Measurements from ENCODE around the gene DDIT4. TPM values are rescaled to one million over a fixed set of nuclear protein-coding genes. Genes with fewer than 3 reads are reported as not detected.

Gene DDIT4
- total and polyA plus RNA-seq, 2 experiments from 2014 or later, result 114 to 136 TPM

DNA sequence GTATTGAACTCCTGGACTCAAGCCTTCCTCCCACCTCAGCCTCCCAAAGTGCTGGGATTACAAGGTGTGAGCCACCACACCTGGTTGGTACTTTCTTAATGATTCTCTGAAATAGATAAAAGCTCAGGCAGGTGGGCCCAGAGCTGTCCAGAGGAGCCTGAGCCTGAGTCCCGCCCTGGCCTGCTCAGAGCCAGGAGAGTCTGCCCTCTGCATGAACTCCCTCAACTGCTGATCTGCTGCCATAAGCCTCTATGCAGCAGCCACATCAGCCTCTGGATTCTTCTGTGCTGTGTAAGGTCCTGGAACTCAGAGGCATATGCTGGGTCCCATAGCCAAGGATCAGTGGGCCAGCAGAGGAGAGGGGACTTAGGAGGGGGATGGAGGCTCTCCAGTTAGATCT, 23.1 kb upstream of the DDIT4 start:
- Histone ChIP-seq H3K79me2 (replicated peaks; ENCODE audit: insufficient read depth) (no peaks in the 10 kb centered on the region), H3K36me3 (ENCODE audit: insufficient read depth) (no peaks in the 10 kb centered on the region), H3K9me2 (ENCODE audit: insufficient read depth) (peaks cover 6% of the 10 kb centered on the region; the same call in 1 of the 2 replicates), H3K4me1 (ENCODE audit: insufficient read depth) (peaks cover 28% of the 10 kb centered on the region), H3F3A (replicated peaks; ENCODE audit: low read depth) (peaks cover 3% of the 10 kb centered on the region; the same call in 1 of the 2 replicates), H2AFZ (no peak overlapping the region), H4K20me1 (replicated peaks; ENCODE audit: insufficient read depth) (no peaks in the 10 kb centered on the region), H3K27ac (ENCODE audit: low read depth) (no peak overlapping the region), H3K4me3 (no peak overlapping the region), H3K27me3 (ENCODE audit: insufficient read depth) (no peaks in the 10 kb centered on the region), H3K4me2 (no peak overlapping the region)
- Mint-ChIP-seq H3K36me3 (ENCODE audit: low read depth) (no peaks in the 10 kb centered on the region), H3K27me3 (ENCODE audit: insufficient read depth, low read depth, poor library complexity) (peaks cover 18% of the 10 kb centered on the region), H3K9me3 (no peaks in the 10 kb centered on the region), H3K4me1 (peaks cover 27% of the 10 kb centered on the region), H3K27ac (no peak overlapping the region), H3K4me3 (no peak overlapping the region)
- ATAC-seq, result no peak
- TF ChIP-seq CREB1 (CRISPR knock-in tag; IDR thresholded peaks at IDR 0.05; ENCODE audit: low read depth) (no peak), EZH2 (IDR thresholded peaks at IDR 0.05; ENCODE audit: low read depth, unreplicated experiment) (no peak), ZNF114 (CRISPR knock-in tag; IDR thresholded peaks at IDR 0.05) (no peak), POLR2AphosphoS5 (IDR thresholded peaks at IDR 0.05; ENCODE audit: low read depth) (no peak), ZNF462 (CRISPR knock-in tag; IDR thresholded peaks at IDR 0.05) (no peak), NANOG (IDR thresholded peaks at IDR 0.05; ENCODE audit: borderline replicate concordance) (no peak), EZH2phosphoT487 (IDR thresholded peaks at IDR 0.05; ENCODE audit: unreplicated experiment) (no peak), ZNF331 (CRISPR knock-in tag; IDR thresholded peaks at IDR 0.05; ENCODE audit: low read depth) (no peak), STAT1 (IDR thresholded peaks at IDR 0.05; ENCODE audit: unreplicated experiment) (no peak), JUNB (IDR thresholded peaks at IDR 0.05; ENCODE audit: unreplicated experiment) (no peak), CTCF (conservative IDR thresholded peaks at IDR 0.05; ENCODE audit: low read depth in 2 of 2) (no peak)
- TF ChIP-seq, protein P1, sequence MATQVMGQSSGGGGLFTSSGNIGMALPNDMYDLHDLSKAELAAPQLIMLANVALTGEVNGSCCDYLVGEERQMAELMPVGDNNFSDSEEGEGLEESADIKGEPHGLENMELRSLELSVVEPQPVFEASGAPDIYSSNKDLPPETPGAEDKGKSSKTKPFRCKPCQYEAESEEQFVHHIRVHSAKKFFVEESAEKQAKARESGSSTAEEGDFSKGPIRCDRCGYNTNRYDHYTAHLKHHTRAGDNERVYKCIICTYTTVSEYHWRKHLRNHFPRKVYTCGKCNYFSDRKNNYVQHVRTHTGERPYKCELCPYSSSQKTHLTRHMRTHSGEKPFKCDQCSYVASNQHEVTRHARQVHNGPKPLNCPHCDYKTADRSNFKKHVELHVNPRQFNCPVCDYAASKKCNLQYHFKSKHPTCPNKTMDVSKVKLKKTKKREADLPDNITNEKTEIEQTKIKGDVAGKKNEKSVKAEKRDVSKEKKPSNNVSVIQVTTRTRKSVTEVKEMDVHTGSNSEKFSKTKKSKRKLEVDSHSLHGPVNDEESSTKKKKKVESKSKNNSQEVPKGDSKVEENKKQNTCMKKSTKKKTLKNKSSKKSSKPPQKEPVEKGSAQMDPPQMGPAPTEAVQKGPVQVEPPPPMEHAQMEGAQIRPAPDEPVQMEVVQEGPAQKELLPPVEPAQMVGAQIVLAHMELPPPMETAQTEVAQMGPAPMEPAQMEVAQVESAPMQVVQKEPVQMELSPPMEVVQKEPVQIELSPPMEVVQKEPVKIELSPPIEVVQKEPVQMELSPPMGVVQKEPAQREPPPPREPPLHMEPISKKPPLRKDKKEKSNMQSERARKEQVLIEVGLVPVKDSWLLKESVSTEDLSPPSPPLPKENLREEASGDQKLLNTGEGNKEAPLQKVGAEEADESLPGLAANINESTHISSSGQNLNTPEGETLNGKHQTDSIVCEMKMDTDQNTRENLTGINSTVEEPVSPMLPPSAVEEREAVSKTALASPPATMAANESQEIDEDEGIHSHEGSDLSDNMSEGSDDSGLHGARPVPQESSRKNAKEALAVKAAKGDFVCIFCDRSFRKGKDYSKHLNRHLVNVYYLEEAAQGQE (IDR thresholded peaks at IDR 0.05; ENCODE audit: unreplicated experiment), result no peak
- TF ChIP-seq, protein P2, sequence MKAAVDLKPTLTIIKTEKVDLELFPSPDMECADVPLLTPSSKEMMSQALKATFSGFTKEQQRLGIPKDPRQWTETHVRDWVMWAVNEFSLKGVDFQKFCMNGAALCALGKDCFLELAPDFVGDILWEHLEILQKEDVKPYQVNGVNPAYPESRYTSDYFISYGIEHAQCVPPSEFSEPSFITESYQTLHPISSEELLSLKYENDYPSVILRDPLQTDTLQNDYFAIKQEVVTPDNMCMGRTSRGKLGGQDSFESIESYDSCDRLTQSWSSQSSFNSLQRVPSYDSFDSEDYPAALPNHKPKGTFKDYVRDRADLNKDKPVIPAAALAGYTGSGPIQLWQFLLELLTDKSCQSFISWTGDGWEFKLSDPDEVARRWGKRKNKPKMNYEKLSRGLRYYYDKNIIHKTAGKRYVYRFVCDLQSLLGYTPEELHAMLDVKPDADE (IDR thresholded peaks at IDR 0.05), result no peak
- DNase-seq (ENCODE audit: low spot score), result no peak

Data from GM23338 (cell line).